Astrocyte (in vitro differentiated cells and primary cell): Measurements from ENCODE around the gene FAM210A. TPM values are rescaled to one million over a fixed set of nuclear protein-coding genes. Genes with fewer than 3 reads are reported as not detected.

Experiments used
- DNase-seq: peaks from one replicate; pipeline ENCODE4 v3.0.0-alpha.2; 2010; ENCODE audit warnings: low read depth
- FAIRE-seq: peaks from 2 replicates; lab custom pipeline; 2011; peaks lifted over from hg19 to GRCh38; lab: Jason Lieb, UNC
- H2AFZ ChIP-seq: 2 replicates; pipeline ENCODE4 v1.6.0; 2012; ENCODE audit warnings: low read depth, low read length, inconsistent platforms
- H3K27ac ChIP-seq: 2 replicates; pipeline ENCODE4 v1.5.1; 2011; ENCODE audit warnings: low read depth, low read length, inconsistent platforms
- H3K27me3 ChIP-seq: 2 replicates; pipeline ENCODE4 v1.6.0; 2011; ENCODE audit warnings: low read length, inconsistent platforms; ENCODE audit not compliant: insufficient read depth
- H3K36me3 ChIP-seq: 2 replicates; pipeline ENCODE4 v1.5.1; 2011; ENCODE audit warnings: low read length, inconsistent platforms; ENCODE audit not compliant: insufficient read depth
- H3K4me1 ChIP-seq: 2 replicates; pipeline ENCODE4 v1.5.1; 2011; ENCODE audit warnings: low read length, inconsistent platforms; ENCODE audit not compliant: insufficient read depth
- H3K4me2 ChIP-seq: 2 replicates; pipeline ENCODE4 v1.6.0; 2012; ENCODE audit warnings: low read length, inconsistent platforms
- H3K4me3 ChIP-seq: 2 replicates; pipeline ENCODE4 v1.5.1; 2011; ENCODE audit warnings: low read depth, mild to moderate bottlenecking, low read length, inconsistent platforms; ENCODE audit not compliant: insufficient read depth
- H3K79me2 ChIP-seq: 2 replicates; pipeline ENCODE4 v1.6.0; 2012; ENCODE audit warnings: mild to moderate bottlenecking, low read length, inconsistent platforms; ENCODE audit not compliant: insufficient read depth
- H3K9ac ChIP-seq: 2 replicates; pipeline ENCODE4 v1.6.0; 2012; ENCODE audit warnings: mild to moderate bottlenecking, low read length, inconsistent platforms
- H3K9me3 ChIP-seq: 2 replicates; pipeline ENCODE4 v1.5.1; 2012; ENCODE audit warnings: low read depth, mild to moderate bottlenecking, low read length, inconsistent platforms; ENCODE audit not compliant: insufficient read depth
- H4K20me1 ChIP-seq: 2 replicates; pipeline ENCODE4 v1.6.0; 2012; ENCODE audit warnings: low read length, inconsistent platforms; ENCODE audit not compliant: insufficient read depth
- H3K27ac Mint-ChIP-seq: one replicate; pipeline ENCODE4 v1.8.0; 2021; ENCODE audit warnings: mild to moderate bottlenecking, mixed read lengths; ENCODE audit not compliant: unreplicated experiment
- H3K27me3 Mint-ChIP-seq: one replicate; pipeline ENCODE4 v1.8.0; 2021; ENCODE audit warnings: low read depth, mixed read lengths; ENCODE audit not compliant: unreplicated experiment
- H3K36me3 Mint-ChIP-seq: one replicate; pipeline ENCODE4 v1.8.0; 2021; ENCODE audit warnings: low read depth, mixed read lengths; ENCODE audit not compliant: unreplicated experiment
- H3K4me1 Mint-ChIP-seq: one replicate; pipeline ENCODE4 v1.8.0; 2021; ENCODE audit warnings: low read depth, mixed read lengths; ENCODE audit not compliant: unreplicated experiment
- H3K4me3 Mint-ChIP-seq: one replicate; pipeline ENCODE4 v1.8.0; 2021; ENCODE audit warnings: mild to moderate bottlenecking, moderate library complexity, mixed read lengths; ENCODE audit not compliant: unreplicated experiment
- H3K9me3 Mint-ChIP-seq: one replicate; pipeline ENCODE4 v1.8.0; 2021; ENCODE audit warnings: mild to moderate bottlenecking, mixed read lengths; ENCODE audit not compliant: unreplicated experiment
- CTCF ChIP-seq: IDR thresholded peaks from 2 replicates; pipeline ENCODE4 v1.5.1; 2011; ENCODE audit warnings: low read depth, mild to moderate bottlenecking, inconsistent platforms, low read length, moderate library complexity; ENCODE audit not compliant: insufficient read depth
- EZH2 ChIP-seq: IDR thresholded peaks from 2 replicates; pipeline ENCODE4 v1.6.1; 2012; ENCODE audit warnings: mild to moderate bottlenecking, low read length, inconsistent platforms; ENCODE audit not compliant: insufficient read depth
- total RNA-seq: library from RNA; stranded (reverse); gene quantifications from 2 replicates; pipeline ENCODE4 v1.2.1, GENCODE V29; 2021

FAM210A gene
- total RNA-seq, 1 donor from 2014 or later = 21.9 TPM

- no peak overlapping the region for H3K4me3 Mint-ChIP-seq
- DNase-seq = no peak
- FAIRE-seq = no peak
- no peaks in the 10 kb centered on the region for H3K27me3 ChIP-seq
- peaks cover under 1% of the 10 kb centered on the region for H3K4me1 ChIP-seq
- H3K27ac Mint-ChIP-seq = no peak overlapping the region
- H3K9ac ChIP-seq = no peak overlapping the region
- no peak overlapping the region for H3K27ac ChIP-seq
- no peak overlapping the region for H2AFZ ChIP-seq
- H3K9me3 Mint-ChIP-seq = peaks cover 2% of the 10 kb centered on the region
- H3K27me3 Mint-ChIP-seq = no peaks in the 10 kb centered on the region
- H4K20me1 ChIP-seq = peaks cover 64% of the 10 kb centered on the region
- no peak overlapping the region for H3K4me3 ChIP-seq
- H3K4me2 ChIP-seq = no peak overlapping the region
- H3K36me3 ChIP-seq = no peaks in the 10 kb centered on the region
- H3K36me3 Mint-ChIP-seq = peaks cover 6% of the 10 kb centered on the region
- H3K4me1 Mint-ChIP-seq = peaks cover 4% of the 10 kb centered on the region
- peaks cover 98% of the 10 kb centered on the region for H3K79me2 ChIP-seq
- no peaks in the 10 kb centered on the region for H3K9me3 ChIP-seq
- TF ChIP-seq CTCF (no peak), EZH2 (no peak)
Observed at GRCh38 chr18:13720123-13720522, 6.2 kb downstream of the FAM210A start.

DNA sequence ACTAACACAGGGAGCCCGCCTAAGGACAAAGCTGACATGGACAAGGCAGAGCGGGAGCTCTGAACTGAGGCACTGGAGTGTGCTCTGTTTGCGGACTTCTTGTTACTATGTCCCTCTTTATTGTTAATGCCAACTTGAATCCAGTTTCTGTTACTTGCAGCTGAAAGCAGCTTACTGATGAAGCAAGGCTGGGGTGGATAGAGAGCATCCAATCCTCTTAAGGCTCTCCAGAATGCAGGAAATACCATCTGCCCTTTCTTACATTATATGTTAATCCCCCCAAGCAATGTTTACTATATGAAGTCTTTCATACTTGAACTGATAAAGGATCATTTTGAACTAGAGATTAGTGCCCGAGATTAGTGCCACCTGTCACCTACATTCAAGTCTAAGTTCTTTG is 9.4 kb downstream of the FAM210A start:
- H3K9ac ChIP-seq = no peak overlapping the region
- no peak overlapping the region for H3K4me2 ChIP-seq
- Mint-ChIP-seq H3K27ac (no peak overlapping the region), H3K4me3 (no peak overlapping the region), H3K36me3 (peaks cover 2% of the 10 kb centered on the region), H3K4me1 (peaks cover 3% of the 10 kb centered on the region), H3K9me3 (peaks cover 2% of the 10 kb centered on the region), H3K27me3 (no peaks in the 10 kb centered on the region)
- no peak overlapping the region for H3K27ac ChIP-seq
- H4K20me1 ChIP-seq = peaks cover 67% of the 10 kb centered on the region
- H3K27me3 ChIP-seq = no peaks in the 10 kb centered on the region
- peaks cover 98% of the 10 kb centered on the region for H3K79me2 ChIP-seq
- H3K36me3 ChIP-seq = no peaks in the 10 kb centered on the region
- FAIRE-seq (no peak), DNase-seq (no peak)
- H3K4me1 ChIP-seq = no peaks in the 10 kb centered on the region
- H3K4me3 ChIP-seq = no peak overlapping the region
- no peak overlapping the region for H2AFZ ChIP-seq
- no peaks in the 10 kb centered on the region for H3K9me3 ChIP-seq
- TF ChIP-seq EZH2 = no peak
- no peak for TF ChIP-seq CTCF

- H3K4me1 Mint-ChIP-seq = peaks cover 9% of the 10 kb centered on the region
- H3K4me3 ChIP-seq = no peak overlapping the region
- H3K4me1 ChIP-seq = peaks cover 4% of the 10 kb centered on the region
- H3K36me3 ChIP-seq = no peaks in the 10 kb centered on the region
- H3K27ac ChIP-seq = no peak overlapping the region
- TF ChIP-seq CTCF (no peak), EZH2 (no peak)
- H2AFZ ChIP-seq = no peak overlapping the region
- no peak overlapping the region for H3K27ac Mint-ChIP-seq
- no peak overlapping the region for H3K4me2 ChIP-seq
- H3K79me2 ChIP-seq = peaks cover 92% of the 10 kb centered on the region
- peaks cover 60% of the 10 kb centered on the region for H4K20me1 ChIP-seq
- no peaks in the 10 kb centered on the region for H3K27me3 ChIP-seq
- H3K9me3 ChIP-seq = no peaks in the 10 kb centered on the region
- peaks cover 2% of the 10 kb centered on the region for H3K9me3 Mint-ChIP-seq
- no peak overlapping the region for H3K9ac ChIP-seq
- H3K36me3 Mint-ChIP-seq = peaks cover 2% of the 10 kb centered on the region
- DNase-seq (no peak), FAIRE-seq (no peak)
- H3K27me3 Mint-ChIP-seq = no peaks in the 10 kb centered on the region
- no peak overlapping the region for H3K4me3 Mint-ChIP-seq
Observed at GRCh38 chr18:13715330-13715729, 11.0 kb downstream of the FAM210A start.
